Measurements from ENCODE around the gene ATIC. TPM values are rescaled to one million over a fixed set of nuclear protein-coding genes. Genes with fewer than 3 reads are reported as not detected.

The ATIC gene
- total RNA-seq (2014; rRNA removed; shearing (Covaris generic); ENCODE audit: low replicate concordance) = 43.9 and 81.8 TPM in 2 replicates

- DNase-seq = peak; percentile 98
- H3K36me3 ChIP-seq = peaks cover 35% of the 10 kb centered on the region
- no peaks in the 10 kb centered on the region for H3K27me3 ChIP-seq
- H3K9me3 ChIP-seq = no peaks in the 10 kb centered on the region
- peak within 1 kb of the TSS; percentile 66 for H3K4me3 ChIP-seq
These were observed at the start of gene ATIC for GRCh38 chr2:215311625-215312396. TSS of gene ATIC (plus strand) at chr2:215312059. CDS start at chr2:215312143, 84 bp downstream.

GRCh38 chr2:215262303-215262702 is 49.6 kb upstream of the ATIC start:
- Histone ChIP-seq H3K9me3 (no peaks in the 10 kb centered on the region), H3K27me3 (no peaks in the 10 kb centered on the region), H3K4me3 (no peak overlapping the region), H3K36me3 (no peaks in the 10 kb centered on the region)
- DNase-seq = no peak

DNA sequence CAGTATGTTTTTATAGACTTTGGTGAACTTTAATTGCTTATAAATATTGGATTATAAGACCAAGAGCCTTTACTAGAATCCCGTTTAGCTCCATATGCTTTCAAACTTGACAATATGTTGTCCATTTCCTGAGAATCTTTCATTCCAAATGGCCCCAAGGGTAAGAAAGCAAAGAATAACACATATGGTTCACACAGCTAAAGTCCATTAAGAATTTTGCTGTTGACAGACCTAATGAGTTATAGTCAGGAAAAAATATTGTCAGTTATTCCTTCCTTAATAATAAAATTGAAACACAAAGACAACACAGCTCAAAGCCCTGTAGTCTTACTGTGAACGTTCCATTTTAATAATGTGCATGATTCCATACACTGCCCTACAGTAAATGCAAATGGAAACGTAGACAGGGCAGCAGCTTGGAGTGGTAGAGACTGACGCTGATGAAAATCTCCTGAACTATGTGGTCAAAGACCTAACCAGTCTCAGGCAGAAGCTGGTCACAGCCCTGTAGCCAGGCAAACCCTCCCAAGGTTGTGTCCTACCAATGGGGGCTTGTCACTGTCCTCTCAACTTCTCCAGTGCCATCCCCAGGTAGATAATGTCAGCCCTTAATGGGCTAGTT is 49.0 kb upstream of the ATIC start:
- Histone ChIP-seq H3K9me3 (no peaks in the 10 kb centered on the region), H3K4me3 (no peak overlapping the region), H3K36me3 (no peaks in the 10 kb centered on the region), H3K27me3 (no peaks in the 10 kb centered on the region)
- DNase-seq = no peak

- Histone ChIP-seq H3K27me3 (no peaks in the 10 kb centered on the region), H3K9me3 (no peaks in the 10 kb centered on the region), H3K36me3 (no peaks in the 10 kb centered on the region), H3K4me3 (no peak overlapping the region)
- DNase-seq = no peak
These were observed 47.5 kb upstream of the ATIC start for GRCh38 chr2:215264374-215264773.

DNA sequence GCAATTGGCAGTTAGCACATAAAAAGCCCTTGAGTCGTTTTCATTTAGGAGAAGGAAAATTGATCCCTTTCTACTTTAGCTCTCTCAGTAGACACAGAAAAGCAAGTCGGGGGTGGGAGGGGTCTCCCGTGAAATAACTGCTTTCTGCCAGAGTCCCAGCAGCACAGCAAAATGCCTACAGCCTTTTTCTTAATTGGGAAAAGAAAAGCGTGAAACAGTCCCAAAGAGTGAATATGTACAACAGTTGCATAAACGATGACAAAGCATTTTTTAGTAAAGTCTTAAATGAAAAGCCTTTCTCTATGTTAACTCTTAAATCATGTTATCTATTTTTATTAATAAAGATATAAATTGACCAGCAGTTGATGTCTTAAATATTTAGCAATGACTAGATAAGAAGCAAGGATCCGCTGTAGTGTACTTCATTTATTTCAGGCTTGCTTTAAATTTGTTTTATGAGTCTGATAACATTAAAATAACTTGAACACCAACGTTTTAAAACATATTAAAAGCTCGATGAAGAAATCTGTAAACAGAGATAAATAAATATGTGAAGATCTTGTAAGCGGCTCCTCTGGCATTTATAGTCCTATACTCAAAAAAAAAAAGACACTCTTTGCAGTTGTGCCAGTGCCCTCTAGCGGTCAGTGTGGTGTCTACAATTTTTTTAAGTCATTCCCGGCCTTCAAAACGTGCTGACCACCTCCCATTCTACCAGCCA is 42.3 kb upstream of the ATIC start:
- H3K27me3 ChIP-seq = no peaks in the 10 kb centered on the region
- H3K4me3 ChIP-seq = no peak overlapping the region
- no peaks in the 10 kb centered on the region for H3K36me3 ChIP-seq
- H3K9me3 ChIP-seq = no peaks in the 10 kb centered on the region
- DNase-seq = peak; percentile 42

DNA sequence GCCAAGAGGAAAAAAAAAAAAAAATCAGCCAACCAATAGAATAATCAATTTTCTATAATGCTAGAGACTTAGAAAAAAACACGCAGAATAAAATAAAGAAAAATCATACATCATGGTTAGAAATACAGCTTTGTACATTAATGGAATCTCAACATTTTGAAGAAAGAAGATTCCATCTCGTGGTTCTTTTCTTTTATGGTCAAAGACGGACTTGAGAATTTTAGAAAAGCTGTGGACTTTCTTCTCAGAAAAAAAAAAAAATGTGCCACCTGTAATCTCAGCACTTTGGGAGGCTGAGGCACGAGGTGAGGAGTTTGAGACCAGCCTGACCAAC is 41.8 kb upstream of the ATIC start:
- Histone ChIP-seq H3K4me3 (no peak overlapping the region), H3K9me3 (no peaks in the 10 kb centered on the region), H3K27me3 (no peaks in the 10 kb centered on the region), H3K36me3 (no peaks in the 10 kb centered on the region)
- DNase-seq = no peak

DNA sequence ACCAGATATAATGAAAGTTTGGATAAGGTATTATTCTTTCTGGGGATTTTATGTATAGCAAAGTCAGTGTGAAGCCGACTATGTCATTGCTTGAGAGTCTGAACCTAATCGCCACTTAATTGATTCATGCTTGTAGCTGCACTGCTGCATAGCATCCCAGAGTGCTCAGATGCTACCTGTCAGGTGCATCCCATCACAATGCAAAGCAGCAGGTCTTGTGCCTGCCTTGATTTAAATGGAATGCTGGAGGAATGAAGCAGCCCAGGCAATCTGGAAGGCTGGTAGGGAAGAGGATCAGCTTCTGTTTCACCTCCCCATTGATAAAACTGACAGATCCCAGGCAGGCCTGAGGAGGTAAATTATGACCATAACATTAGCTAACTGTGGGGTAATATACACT is 40.4 kb upstream of the ATIC start:
- no peak overlapping the region for H3K4me3 ChIP-seq
- DNase-seq = no peak
- no peaks in the 10 kb centered on the region for H3K9me3 ChIP-seq
- no peaks in the 10 kb centered on the region for H3K36me3 ChIP-seq
- no peaks in the 10 kb centered on the region for H3K27me3 ChIP-seq

- no peaks in the 10 kb centered on the region for H3K27me3 ChIP-seq
- no peaks in the 10 kb centered on the region for H3K9me3 ChIP-seq
- H3K4me3 ChIP-seq = no peak overlapping the region
- no peak for DNase-seq
- H3K36me3 ChIP-seq = no peaks in the 10 kb centered on the region
These were observed 38.9 kb upstream of the ATIC start for GRCh38 chr2:215272918-215273317.

DNA sequence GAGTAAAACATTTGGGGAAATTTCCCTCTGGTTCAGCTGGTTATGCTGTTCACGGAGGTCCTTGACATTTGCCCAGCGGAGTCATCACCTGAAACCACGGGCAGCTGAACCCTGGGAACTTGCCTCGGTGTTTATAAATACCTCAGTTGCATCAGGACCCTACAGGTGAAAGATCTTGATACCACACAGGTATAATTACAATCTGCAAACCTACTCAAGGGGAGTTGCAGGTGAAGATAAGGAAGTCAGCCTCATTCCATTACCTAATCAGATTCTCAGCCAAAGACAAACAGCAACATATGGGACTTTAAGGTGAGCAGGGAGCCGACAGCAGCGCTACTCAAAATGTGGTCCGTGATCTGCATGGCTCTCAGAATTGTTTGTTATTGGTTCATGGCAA is 37.0 kb upstream of the ATIC start:
- H3K4me3 ChIP-seq = no peak overlapping the region
- H3K27me3 ChIP-seq = no peaks in the 10 kb centered on the region
- no peak for DNase-seq
- H3K36me3 ChIP-seq = no peaks in the 10 kb centered on the region
- H3K9me3 ChIP-seq = no peaks in the 10 kb centered on the region

- Histone ChIP-seq H3K4me3 (no peak overlapping the region), H3K36me3 (no peaks in the 10 kb centered on the region), H3K27me3 (no peaks in the 10 kb centered on the region), H3K9me3 (no peaks in the 10 kb centered on the region)
- no peak for DNase-seq
These were observed 36.0 kb upstream of the ATIC start for GRCh38 chr2:215275824-215276223.

- H3K9me3 ChIP-seq = no peaks in the 10 kb centered on the region
- peak; percentile 71 for DNase-seq
- H3K4me3 ChIP-seq = no peak overlapping the region
- H3K27me3 ChIP-seq = no peaks in the 10 kb centered on the region
- no peaks in the 10 kb centered on the region for H3K36me3 ChIP-seq
These were observed 33.9 kb upstream of the ATIC start for GRCh38 chr2:215277944-215278343.

GRCh38 chr2:215280326-215280725 is 31.5 kb upstream of the ATIC start:
- no peak overlapping the region for H3K4me3 ChIP-seq
- no peaks in the 10 kb centered on the region for H3K9me3 ChIP-seq
- H3K27me3 ChIP-seq = no peaks in the 10 kb centered on the region
- no peaks in the 10 kb centered on the region for H3K36me3 ChIP-seq
- DNase-seq = peak; percentile 57

- no peaks in the 10 kb centered on the region for H3K9me3 ChIP-seq
These were observed 28.6 kb upstream of the ATIC start for GRCh38 chr2:215283221-215283620.

GRCh38 chr2:215286309-215286708 is 25.6 kb upstream of the ATIC start:
- Histone ChIP-seq H3K9me3 (no peaks in the 10 kb centered on the region), H3K4me3 (no peak overlapping the region), H3K27me3 (no peaks in the 10 kb centered on the region), H3K36me3 (no peaks in the 10 kb centered on the region)
- DNase-seq = no peak

More at GRCh38 chr2:215283221-215283620, 28.6 kb upstream of the ATIC start:
- Histone ChIP-seq H3K27me3 (no peaks in the 10 kb centered on the region), H3K4me3 (no peak overlapping the region), H3K36me3 (no peaks in the 10 kb centered on the region)
- no peak for DNase-seq

- Histone ChIP-seq H3K4me3 (no peak overlapping the region), H3K27me3 (no peaks in the 10 kb centered on the region), H3K9me3 (no peaks in the 10 kb centered on the region), H3K36me3 (no peaks in the 10 kb centered on the region)
- no peak for DNase-seq
These were observed 23.6 kb upstream of the ATIC start for GRCh38 chr2:215288112-215288815.

GRCh38 chr2:215290980-215291599 is 20.8 kb upstream of the ATIC start:
- no peak overlapping the region for H3K4me3 ChIP-seq
- H3K27me3 ChIP-seq = no peaks in the 10 kb centered on the region
- no peaks in the 10 kb centered on the region for H3K36me3 ChIP-seq
- no peak for DNase-seq
- no peaks in the 10 kb centered on the region for H3K9me3 ChIP-seq

DNA sequence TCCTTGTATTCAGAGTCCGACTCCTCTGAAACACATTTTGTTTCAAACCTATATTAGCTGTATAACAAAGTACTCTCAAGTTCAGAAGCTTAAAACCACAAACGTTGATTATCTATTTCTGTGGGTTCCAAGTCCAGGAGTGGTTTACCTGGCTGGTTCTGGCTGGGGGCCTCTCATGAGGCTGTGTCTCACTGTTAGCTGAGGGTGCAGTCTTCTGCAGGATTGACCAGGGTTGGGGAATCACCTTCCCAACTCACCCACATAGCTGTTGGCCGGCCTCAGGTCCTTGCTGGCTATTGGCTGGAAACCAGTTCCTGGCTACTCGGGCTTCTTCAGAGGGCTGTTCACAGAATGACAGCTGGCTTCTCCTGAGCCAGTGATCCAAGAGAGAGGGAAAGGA is 18.0 kb upstream of the ATIC start:
- Histone ChIP-seq H3K9me3 (no peaks in the 10 kb centered on the region), H3K27me3 (no peaks in the 10 kb centered on the region), H3K4me3 (no peak overlapping the region), H3K36me3 (no peaks in the 10 kb centered on the region)
- DNase-seq = no peak
